Astrocyte of the spinal cord (primary cell): ENCODE results near the gene CLNK.

Experiments
- DNase-seq: peaks from one replicate; pipeline ENCODE4 v3.0.0; 2011; ENCODE audit warnings: low read depth, low spot score
- H3K4me3 ChIP-seq: 2 replicates; pipeline ENCODE4 v1.5.1; 2011; ENCODE audit warnings: low read depth, mild to moderate bottlenecking, low read length, moderate library complexity
- CTCF ChIP-seq: IDR thresholded peaks from 2 replicates; pipeline ENCODE4 v1.5.1; 2012; ENCODE audit warnings: low read depth, mild to moderate bottlenecking, low read length, inconsistent platforms
- in situ Hi-C: cut with HindIII; loops from 2 replicates; pipeline ENCODE4 v1.10.0; 2017; ENCODE audit warnings: low sequenced_read_pairs

Gene CLNK

GRCh38 chr4:10671799-10672198 lies 12.8 kb downstream of the CLNK start:
- in situ Hi-C loops = no loop called here
- no peak for DNase-seq
- TF ChIP-seq CTCF = no peak
- no peak overlapping the region for H3K4me3 ChIP-seq

GRCh38 chr4:10671366-10671765 lies 13.2 kb downstream of the CLNK start:
- H3K4me3 ChIP-seq = no peak overlapping the region
- TF ChIP-seq CTCF = no peak
- no peak for DNase-seq
- in situ Hi-C loops = no loop called here

GRCh38 chr4:10670321-10670720 lies 14.2 kb downstream of the CLNK start:
- DNase-seq = no peak
- in situ Hi-C loops = no loop called here
- no peak for TF ChIP-seq CTCF
- no peak overlapping the region for H3K4me3 ChIP-seq

- in situ Hi-C loops = no loop called here
Observed at GRCh38 chr4:10667701-10668326, 16.8 kb downstream of the CLNK start.

GRCh38 chr4:10666616-10667015 lies 18.0 kb downstream of the CLNK start:
- H3K4me3 ChIP-seq = no peak overlapping the region
- in situ Hi-C loops = no loop called here
- no peak for TF ChIP-seq CTCF
- DNase-seq = no peak

More at GRCh38 chr4:10667701-10668326, 16.8 kb downstream of the CLNK start:
- no peak for DNase-seq
- TF ChIP-seq CTCF = no peak
- no peak overlapping the region for H3K4me3 ChIP-seq

GRCh38 chr4:10664408-10664807 lies 20.2 kb downstream of the CLNK start:
- peak; percentile 97 for DNase-seq
- no peak for TF ChIP-seq CTCF
- in situ Hi-C loops = no loop called here
- H3K4me3 ChIP-seq = no peak overlapping the region
